Measurements from ENCODE around the gene ADAMTS17.
A peak's percentile ranks its signal among the peaks of the same experiment; 100 is the strongest.

The ADAMTS17 gene, protein sequence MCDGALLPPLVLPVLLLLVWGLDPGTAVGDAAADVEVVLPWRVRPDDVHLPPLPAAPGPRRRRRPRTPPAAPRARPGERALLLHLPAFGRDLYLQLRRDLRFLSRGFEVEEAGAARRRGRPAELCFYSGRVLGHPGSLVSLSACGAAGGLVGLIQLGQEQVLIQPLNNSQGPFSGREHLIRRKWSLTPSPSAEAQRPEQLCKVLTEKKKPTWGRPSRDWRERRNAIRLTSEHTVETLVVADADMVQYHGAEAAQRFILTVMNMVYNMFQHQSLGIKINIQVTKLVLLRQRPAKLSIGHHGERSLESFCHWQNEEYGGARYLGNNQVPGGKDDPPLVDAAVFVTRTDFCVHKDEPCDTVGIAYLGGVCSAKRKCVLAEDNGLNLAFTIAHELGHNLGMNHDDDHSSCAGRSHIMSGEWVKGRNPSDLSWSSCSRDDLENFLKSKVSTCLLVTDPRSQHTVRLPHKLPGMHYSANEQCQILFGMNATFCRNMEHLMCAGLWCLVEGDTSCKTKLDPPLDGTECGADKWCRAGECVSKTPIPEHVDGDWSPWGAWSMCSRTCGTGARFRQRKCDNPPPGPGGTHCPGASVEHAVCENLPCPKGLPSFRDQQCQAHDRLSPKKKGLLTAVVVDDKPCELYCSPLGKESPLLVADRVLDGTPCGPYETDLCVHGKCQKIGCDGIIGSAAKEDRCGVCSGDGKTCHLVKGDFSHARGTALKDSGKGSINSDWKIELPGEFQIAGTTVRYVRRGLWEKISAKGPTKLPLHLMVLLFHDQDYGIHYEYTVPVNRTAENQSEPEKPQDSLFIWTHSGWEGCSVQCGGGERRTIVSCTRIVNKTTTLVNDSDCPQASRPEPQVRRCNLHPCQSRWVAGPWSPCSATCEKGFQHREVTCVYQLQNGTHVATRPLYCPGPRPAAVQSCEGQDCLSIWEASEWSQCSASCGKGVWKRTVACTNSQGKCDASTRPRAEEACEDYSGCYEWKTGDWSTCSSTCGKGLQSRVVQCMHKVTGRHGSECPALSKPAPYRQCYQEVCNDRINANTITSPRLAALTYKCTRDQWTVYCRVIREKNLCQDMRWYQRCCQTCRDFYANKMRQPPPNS

DNA sequence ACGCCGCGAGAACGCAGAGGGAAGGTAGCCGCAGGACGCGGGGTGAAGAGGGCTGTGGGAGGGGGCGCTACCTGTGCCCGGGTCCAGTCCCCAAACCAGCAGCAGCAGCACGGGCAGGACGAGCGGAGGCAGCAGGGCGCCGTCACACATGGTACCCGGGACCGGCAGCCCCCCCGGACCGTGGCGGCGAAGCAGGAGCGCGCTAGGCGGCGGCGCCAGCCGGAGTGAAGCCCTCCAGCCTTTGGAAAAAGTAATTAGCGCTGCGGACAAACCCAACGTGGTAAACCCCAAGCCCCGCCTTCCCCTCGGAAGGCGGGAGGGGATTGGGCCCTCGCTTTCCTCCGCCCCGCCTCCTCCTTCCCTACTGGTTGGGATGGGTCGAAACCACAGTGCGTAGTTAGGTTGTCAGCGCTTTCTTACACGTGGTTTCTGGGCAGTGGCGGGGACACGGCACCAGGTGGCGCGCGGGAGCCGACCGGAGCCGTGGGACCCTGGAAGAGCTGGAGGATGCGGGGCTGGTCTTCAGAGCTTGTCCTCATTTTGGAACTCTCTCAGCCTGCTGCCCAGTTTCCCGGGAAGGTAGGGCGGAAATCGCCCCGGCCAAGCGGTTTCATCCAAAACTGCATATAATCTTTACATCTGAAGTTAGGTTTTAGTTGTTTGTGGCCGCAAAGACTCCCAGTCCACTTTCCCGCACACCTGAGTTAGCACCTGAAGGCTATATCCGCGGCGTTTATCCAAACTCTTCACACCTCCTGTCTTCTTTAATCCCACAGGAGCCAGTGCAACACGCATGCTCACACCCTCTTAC, at the start of gene ADAMTS17:
TSS of gene ADAMTS17 (minus strand) at position 226 of the 811 bp plus-strand sequence. CDS start at position 150, 76 bp downstream.
- DNase-seq, result peak; percentile 98
- in situ Hi-C loops (cut with MboI; ENCODE audit: low pct_unique_long_range_greater_than_20kb, low sequenced_read_pairs), result no loop called here

DNA sequence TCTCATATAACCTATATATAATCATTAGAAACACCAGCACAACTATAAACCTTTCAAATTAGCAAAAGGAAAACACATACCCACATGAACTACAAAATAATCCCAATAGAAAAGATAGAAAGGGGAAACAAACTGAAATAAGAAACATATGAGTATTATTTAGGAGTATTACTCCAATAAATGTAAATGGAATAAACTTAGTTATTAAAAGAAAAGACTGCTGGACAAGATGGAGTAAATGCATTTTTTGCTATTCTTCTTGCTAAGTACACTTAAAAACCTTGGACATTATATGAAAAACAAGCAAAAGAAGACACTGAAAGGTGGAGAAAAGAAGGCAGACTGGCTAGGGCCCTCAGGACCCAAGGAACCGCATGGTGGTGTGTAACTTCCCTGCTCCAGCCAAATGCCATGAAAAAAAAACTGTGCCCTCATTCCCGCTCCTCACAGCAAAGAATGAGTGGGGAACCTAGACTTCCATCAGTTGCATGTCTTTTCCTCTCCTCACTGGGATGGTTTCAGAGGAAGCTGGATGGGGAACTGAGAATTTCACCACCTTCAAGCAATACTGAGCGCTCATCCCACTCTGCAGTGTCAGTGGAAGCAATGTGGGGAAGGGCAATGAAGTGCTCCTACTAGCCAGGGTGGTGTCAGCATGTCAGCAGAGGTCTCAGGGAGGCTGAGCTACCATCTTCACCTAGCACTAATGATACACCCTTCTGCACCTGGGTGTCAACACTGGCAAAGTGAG, 43.7 kb upstream of the ADAMTS17 start:
- DNase-seq, result no peak
- in situ Hi-C loops (cut with MboI; ENCODE audit: low pct_unique_long_range_greater_than_20kb, low sequenced_read_pairs), result no loop called here

DNA sequence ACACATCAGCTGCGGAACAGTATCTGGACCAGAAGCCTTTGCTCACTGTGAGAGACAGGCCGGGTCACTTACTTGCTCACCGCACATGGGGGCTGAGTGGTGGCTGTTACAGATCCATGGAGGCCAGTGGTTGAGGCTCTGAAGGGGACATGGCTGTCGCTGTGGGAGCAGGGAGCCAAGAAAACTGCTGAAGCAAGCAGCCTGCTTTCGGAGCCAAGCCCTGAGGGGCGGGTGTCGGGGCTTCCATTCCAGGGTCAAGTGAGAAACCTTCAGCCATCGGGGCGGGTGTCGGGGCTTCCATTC, 42.3 kb upstream of the ADAMTS17 start:
- in situ Hi-C loops (cut with MboI; ENCODE audit: low pct_unique_long_range_greater_than_20kb, low sequenced_read_pairs), result no loop called here
- DNase-seq, result no peak

DNA sequence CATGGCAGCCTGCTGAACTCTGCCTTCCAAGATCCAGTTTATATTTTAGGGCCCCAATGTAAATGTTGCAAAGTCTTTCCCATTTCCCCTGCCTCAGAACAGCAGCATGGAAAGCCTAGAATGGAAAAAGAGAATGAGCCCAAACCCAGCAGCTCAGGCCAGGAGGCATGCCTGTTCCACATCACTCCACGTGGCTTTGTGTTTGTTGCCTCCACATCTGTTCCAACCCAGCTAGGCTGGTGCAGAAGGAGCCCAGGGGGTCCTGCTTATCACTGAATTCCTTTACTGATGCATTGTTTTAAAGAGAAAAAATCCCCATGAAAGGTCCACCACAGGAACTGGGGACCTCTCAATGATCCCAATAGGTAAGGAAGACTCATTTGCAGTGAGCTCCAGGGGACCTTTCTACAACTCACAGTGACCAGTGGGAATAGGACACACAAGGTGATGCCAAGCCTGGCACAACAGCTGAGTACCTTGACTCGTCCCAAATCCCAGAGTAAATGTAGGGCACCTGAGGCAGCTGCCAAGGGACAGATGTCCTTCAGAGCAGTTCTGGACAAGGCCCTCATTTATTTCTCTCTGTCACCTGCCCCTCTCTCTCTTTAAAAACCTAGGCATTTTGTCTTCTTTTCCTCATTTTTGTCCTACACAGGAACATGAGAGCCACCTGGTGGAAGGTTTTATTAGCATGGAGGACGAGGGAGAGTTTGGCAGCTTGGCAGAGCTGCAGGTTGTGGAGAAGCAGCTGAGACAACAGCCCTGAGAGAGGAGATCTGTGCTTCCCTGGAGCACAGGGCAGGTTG, 41.7 kb upstream of the ADAMTS17 start:
- in situ Hi-C loops (cut with MboI; ENCODE audit: low pct_unique_long_range_greater_than_20kb, low sequenced_read_pairs), result no loop called here
- peak; percentile 66 for DNase-seq

DNA sequence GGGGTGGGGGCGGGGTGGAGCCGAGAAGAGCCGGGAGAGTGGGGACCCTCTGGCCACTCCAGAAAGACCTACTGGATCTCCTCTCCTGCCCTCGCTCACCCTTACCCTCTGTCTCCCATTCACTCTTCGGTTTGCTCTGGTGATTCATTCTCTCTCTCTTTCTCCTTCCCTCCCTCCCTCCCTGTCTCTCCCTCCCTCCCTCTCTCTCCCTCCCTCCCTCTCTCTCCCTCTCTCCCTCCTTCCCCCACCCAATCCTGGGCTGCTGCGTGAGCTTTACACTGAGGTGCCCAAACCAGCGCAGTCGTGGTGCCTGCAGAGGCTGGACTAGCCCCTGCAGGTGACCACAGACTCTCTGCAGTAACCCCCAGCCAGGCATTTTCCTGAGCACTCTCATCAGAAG, 32.2 kb upstream of the ADAMTS17 start:
- in situ Hi-C loops (cut with MboI; ENCODE audit: low pct_unique_long_range_greater_than_20kb, low sequenced_read_pairs), result no loop called here
- no peak for DNase-seq

DNA sequence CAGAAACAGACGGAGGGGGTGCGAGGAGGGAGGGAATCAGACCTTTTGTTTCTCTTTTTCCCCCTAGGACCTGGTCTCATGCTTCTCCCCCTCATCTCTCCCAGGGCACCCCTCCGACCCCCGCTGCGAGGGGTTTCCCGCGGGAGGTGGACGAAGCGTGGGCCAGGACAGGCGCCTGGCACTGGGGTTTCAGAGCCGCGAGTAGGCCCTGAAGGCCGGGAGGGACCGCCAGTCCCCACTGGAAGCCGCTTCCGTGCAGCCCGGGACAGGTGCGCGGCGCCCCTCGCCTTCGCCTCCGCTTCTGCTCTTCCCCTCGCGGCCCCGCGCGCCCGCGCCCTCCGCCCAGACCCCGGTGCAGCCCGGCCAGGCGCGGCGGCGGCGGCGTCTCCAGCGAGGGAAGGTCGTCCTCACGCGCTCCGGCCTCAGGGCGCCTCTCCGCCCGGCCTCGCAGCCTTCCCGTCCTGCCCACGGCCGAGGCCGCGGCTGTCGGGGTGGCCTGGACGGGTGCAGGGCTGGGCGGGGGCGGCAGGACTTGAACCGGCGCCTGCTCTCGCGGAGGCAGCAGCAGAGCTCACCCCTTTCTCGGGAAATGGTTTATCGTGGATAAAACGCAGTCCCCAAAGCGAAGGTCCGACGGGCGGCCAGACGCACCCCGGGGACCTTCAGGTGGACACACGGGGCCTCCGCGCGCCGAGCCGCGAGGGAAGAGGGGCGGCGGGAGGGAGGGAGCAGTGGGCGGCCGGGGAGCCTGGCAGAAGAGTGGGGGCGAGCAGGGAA, 31.5 kb upstream of the ADAMTS17 start:
- DNase-seq, result no peak
- in situ Hi-C loops (cut with MboI; ENCODE audit: low pct_unique_long_range_greater_than_20kb, low sequenced_read_pairs), result no loop called here

DNA sequence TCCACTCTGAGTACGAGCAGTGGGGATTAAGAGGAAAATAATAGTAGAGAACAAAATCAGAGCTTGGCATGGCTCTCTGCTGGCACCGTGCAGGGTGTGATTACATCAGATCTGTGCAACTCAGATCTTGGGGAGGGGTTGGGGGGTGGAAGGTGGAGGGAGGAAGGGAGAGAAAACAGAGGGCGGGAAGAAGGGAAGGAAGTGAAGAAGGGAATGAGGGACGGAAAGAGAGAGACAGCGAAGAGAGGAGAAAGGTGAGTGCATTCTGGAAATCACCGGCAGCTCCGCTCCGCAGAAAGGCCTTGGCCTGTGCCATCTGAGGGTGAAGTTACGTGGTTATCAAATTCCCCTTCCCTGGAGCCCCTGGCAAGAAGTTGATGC, 31.0 kb upstream of the ADAMTS17 start:
- in situ Hi-C loops (cut with MboI; ENCODE audit: low pct_unique_long_range_greater_than_20kb, low sequenced_read_pairs), result no loop called here

DNA sequence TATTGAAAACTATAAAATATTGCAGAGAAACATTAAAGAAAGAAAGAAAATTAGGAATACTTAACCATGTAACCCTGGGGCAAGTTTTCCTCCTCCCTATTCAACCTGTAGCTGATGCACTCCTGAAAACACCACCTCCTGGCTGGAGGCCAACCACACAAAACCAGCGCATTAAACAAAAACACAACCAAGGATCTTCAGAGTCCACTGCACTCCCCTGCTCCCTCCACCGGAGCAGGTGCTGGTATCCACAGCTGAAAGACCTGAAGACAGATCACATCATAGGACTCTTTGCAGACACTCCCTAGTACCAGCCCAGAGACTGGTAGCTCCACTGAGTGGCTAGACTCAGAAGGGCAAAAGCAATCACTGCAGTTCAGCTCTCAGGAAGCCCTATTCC, 13.6 kb upstream of the ADAMTS17 start:
- no peak for DNase-seq
- in situ Hi-C loops (cut with MboI; ENCODE audit: low pct_unique_long_range_greater_than_20kb, low sequenced_read_pairs), result no loop called here

More for the DNA sequence above, 31.0 kb upstream of the ADAMTS17 start:
- no peak for DNase-seq

DNA sequence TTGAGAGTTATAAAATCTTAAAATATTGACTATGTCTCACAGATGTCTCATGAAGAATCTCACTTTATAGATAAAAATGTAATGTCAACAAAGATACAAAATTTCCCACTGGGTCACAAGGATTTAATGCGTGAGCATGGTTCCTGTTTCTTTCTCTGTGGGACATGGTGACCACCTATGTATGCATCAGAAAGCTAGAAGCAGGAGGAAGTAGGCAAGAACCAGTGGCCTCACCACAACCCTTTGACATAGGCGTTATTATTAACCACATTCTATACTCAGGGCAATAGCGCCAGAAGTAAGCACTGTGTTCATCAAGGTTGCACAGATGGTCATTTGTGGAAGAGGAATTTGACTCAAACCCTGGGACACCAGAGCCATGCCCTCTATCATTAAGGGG, 11.7 kb upstream of the ADAMTS17 start:
- DNase-seq, result no peak
- in situ Hi-C loops (cut with MboI; ENCODE audit: low pct_unique_long_range_greater_than_20kb, low sequenced_read_pairs), result no loop called here

DNA sequence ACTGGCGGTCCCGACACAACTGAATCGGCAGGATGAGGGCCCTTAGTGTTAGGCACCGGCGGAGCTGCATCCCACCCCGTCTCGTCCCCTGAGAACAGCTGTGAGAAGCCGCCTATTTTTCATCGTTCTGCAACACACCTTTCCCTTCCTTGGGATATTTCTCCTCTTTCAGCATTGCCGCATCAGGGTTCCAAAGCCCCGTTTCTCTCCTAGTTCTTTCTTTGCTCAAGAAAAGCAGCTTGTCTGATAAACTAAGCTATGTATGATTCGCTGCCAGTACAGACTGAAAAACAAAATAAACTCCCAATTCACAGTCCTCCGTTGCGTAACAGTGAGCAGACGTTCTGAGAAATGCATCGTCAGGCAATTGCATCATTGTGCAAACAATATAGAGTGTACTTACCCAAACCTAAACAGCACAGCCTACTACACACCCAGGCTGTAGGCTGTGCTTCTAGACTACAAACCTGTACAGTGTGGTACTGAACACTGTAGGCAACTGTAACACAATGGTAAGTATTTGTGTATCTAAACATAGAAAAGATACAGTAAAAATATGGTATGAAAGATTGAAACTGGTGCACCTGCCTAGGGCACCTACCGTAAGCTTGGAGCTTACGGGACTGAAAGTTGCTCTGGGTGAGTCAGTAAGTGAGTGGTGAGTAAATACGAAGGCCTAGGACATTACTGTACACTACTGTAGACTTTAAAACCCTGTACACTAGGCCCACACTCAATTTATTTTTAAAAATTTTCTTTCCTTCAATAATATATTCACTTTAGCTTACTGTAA, 8.9 kb upstream of the ADAMTS17 start:
- in situ Hi-C loops (cut with MboI; ENCODE audit: low pct_unique_long_range_greater_than_20kb, low sequenced_read_pairs), result no loop called here
- DNase-seq, result no peak

DNA sequence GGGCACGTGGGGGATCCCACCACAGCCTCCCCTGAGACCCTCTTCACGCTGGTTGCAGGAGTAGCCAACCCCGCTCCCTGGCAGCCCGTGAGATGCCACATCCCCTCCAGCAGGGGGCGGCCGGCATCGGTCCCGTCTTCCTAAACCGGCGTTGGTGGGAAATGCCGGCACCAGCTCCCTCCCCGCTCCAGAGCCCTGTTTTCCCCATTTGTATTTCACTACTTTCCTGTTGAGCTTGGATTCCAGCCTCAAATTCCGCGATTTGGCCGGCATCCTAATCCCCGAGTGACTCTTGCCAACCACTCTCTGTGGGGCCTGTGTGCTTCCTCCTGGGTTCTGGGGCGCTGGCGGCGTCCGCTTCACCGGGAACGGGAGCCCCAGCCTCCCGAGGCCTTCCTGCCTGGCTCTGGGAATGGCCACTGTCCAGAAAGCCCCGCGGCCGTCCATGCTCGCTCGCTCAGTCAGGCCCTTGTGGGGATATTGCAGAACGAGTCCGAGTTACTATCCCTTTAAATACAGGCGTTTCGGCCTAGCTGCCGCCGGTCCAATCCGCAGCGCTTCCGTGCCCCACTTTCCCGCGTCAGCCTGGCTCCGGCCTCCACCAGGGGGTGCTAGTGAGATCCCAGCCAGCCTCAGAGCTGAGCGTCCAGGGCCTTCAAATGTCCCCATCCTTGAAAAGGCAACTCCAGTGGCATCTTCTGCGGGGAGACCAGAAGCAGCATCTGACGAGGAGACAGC, 8.1 kb upstream of the ADAMTS17 start:
- in situ Hi-C loops (cut with MboI; ENCODE audit: low pct_unique_long_range_greater_than_20kb, low sequenced_read_pairs), result no loop called here
- DNase-seq, result peak; percentile 96

DNA sequence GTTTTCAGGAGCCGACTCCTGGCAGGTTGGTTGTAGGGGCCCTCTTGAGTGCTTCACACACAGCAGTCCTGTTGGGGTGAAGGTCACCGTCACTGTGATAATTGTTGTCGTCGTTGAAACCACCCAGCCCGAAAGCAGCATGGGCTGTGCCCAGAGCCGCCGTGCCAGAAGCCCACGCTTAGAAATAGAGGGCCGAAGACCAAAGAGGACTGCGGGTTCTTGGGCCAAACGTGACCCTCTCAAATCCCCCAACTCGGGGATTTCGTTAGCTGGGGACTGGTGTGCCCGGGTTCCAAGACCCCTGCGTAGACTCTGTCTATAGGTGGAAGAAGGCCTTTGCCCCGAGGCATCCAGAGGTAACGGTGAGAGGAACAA, 7.5 kb upstream of the ADAMTS17 start:
- in situ Hi-C loops (cut with MboI; ENCODE audit: low pct_unique_long_range_greater_than_20kb, low sequenced_read_pairs), result no loop called here
- DNase-seq, result no peak

DNA sequence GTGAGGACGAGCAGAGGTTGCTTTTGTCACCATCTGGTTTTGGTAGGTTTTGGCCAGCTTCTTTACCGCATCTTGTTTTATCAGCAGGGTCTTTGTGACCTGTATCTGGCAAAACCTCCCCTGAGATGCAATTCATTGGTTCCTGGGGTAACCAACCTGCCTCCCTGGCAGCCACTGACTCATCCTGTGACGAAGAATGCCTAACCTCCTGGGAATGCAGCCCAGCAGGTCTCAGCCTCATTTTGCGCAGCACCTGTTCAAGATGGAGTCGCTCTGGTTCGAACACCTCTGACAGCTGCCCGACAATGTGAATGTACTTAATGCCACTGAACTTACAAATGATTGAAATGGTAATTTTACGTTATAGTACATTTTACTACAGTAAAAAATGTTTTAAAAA, 6.8 kb upstream of the ADAMTS17 start:
- no peak for DNase-seq

DNA sequence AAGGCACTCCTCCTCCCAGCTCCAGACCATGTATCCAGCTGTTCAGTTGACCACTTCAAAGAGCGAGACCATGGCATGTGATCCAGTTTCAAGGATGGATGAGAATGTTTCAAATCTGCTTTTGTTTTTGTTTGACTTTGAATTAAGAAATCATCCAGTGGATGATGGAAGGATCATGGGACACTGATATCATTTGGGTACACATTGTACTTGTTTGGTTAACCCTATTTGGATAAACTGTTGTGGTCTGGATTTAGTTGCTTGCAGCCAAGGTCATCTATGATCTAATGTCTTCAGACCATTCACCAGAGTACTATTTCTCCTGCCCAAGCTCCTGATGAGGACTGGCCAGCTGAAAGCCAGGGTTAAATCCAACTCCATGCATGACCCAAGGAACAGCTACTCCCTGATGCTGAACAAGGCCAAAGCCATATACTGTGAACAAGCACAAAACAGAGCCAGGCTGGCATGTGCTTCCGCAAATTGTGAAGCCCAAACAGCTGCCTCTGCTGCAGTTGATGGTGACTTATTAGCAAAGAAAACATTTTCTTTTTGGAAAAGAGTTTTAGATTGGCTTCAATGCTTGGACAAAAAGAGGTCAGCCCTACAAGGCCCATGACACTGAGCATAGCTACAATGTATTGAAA, 5.2 kb upstream of the ADAMTS17 start:
- in situ Hi-C loops (cut with MboI; ENCODE audit: low pct_unique_long_range_greater_than_20kb, low sequenced_read_pairs), result no loop called here
- no peak for DNase-seq

More for the DNA sequence above, 6.8 kb upstream of the ADAMTS17 start:
- in situ Hi-C loops (cut with MboI; ENCODE audit: low pct_unique_long_range_greater_than_20kb, low sequenced_read_pairs), result no loop called here

DNA sequence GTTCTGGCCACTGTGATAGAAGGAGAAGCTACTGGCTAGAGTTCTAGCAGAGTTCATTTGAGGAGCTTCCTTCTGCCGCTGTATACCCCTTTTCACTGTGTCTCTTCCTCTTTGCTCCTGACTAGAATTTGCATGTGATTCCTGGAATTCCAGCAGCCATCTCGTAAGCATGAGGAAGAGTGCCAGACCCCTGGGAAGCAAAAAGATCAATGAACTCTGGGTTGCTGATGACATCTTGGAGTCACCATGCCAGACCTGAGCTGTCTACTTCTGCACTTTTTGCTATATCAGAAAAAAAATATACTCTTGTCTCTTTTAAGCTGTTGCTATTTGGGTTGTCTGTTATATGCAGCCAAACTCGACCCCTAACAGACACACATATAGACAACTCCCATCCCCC, 3.7 kb upstream of the ADAMTS17 start:
- in situ Hi-C loops (cut with MboI; ENCODE audit: low pct_unique_long_range_greater_than_20kb, low sequenced_read_pairs), result no loop called here
- no peak for DNase-seq

Data from KBM-7 (cell line).